Mammary epithelial cell (primary cell): ENCODE results near the gene CLEC2L.

Experiments
- EZH2 ChIP-seq: IDR thresholded peaks from 2 replicates; pipeline ENCODE4 v1.6.1; 2012; ENCODE audit warnings: low read length, inconsistent platforms, borderline replicate concordance
- TF ChIP-seq, protein P1 (sequence below), 2 donors: IDR thresholded peaks in 1 of 2; conservative IDR thresholded peaks in 1 of 2; 2 replicates each; pipeline ENCODE4 v1.5.1; 2011 to 2012; ENCODE audit warnings: inconsistent platforms in 2 of 2, low read length in 2 of 2, mild to moderate bottlenecking in 2 of 2, control low read depth in 1 of 2, low read depth in 1 of 2; ENCODE audit not compliant: insufficient read depth in 1 of 2; ENCODE audit errors: extremely low read depth in 1 of 2

DNA sequence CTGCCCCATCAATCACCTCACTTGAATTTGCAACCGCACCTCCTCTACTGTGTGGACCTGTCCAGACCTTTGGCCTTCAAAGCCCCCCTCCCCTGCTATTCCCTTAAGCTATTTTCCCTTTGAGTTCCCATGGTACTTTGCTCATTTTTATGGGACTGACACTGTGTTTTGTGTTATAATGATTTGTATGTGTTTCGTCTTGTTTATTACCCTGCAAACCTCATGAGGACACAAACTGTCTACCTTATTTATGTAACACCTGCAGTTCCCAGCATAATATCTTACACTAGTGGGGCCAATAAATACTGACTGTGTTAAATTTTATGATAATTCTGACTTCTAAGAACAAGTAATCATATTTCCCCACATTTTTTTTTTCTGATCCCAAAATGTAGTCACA, 70.6 kb downstream of the CLEC2L start:
- TF ChIP-seq, protein P1, sequence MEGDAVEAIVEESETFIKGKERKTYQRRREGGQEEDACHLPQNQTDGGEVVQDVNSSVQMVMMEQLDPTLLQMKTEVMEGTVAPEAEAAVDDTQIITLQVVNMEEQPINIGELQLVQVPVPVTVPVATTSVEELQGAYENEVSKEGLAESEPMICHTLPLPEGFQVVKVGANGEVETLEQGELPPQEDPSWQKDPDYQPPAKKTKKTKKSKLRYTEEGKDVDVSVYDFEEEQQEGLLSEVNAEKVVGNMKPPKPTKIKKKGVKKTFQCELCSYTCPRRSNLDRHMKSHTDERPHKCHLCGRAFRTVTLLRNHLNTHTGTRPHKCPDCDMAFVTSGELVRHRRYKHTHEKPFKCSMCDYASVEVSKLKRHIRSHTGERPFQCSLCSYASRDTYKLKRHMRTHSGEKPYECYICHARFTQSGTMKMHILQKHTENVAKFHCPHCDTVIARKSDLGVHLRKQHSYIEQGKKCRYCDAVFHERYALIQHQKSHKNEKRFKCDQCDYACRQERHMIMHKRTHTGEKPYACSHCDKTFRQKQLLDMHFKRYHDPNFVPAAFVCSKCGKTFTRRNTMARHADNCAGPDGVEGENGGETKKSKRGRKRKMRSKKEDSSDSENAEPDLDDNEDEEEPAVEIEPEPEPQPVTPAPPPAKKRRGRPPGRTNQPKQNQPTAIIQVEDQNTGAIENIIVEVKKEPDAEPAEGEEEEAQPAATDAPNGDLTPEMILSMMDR (conservative IDR thresholded peaks at IDR 0.05 in 1 of 2, IDR thresholded peaks at IDR 0.05 in 1 of 2; ENCODE audit: extremely low read depth in 1 of 2, insufficient read depth in 1 of 2, low read depth in 1 of 2, low read length in 2 of 2), result no peak
- no peak for TF ChIP-seq EZH2
